Activated CD4-positive, alpha-beta T cell treated with anti-CD3 and anti-CD28 coated beads, Interleukin-2, amount 50 U/mL, for 1 hour (primary cell): ENCODE results near the gene SMIM41.
"Not testable (repeated sequence)": the region's sequence is repeated elsewhere in the genome, so short reads cannot be mapped to it uniquely, and the experiment has no call there.

Experiments used
- DNase-seq: peaks from one replicate; pipeline ENCODE4 v3.0.0-alpha.2; 2020

Gene SMIM41

DNA sequence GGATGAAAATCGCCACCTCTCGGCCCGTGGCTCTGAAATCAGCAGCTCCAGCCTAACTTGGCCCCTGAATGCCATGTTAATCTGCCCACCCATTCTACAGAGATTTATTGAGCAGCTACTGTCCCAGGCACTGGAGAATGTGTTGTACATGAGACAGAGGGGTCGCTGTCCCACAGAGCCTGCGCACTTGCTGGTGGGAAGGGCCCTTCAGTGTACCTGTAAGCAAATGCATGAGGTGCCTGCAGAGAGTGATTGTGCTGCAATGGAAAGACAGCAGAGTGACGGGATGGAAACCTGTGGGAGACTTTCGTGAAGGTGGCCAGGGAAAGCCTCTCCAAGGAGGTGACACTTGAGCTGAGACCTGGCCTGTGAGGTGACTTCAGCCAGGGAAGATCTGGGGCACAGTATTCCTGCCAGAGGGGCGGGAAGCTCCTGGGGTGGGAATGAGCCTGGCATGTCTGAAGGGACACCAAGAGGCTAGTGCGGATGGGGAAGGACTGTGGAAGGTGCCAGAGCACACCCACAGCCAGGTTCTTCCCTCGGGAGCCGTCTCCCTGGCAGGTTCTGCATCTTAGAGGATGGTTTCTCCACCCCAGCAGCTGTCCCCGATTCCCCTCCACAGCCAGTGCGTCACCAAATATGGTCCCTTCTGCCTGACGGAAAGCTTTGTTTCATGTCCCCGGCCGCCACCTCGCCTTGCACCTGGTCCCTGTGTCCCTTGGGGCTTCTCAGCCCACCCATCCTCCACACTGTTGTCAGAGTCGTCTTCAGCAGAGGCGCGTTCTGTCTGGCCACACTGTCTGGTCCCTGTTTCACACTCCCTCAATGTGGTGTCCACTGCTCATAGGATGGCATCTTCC, 8.7 kb downstream of the SMIM41 start:
- DNase-seq, result no peak

DNA sequence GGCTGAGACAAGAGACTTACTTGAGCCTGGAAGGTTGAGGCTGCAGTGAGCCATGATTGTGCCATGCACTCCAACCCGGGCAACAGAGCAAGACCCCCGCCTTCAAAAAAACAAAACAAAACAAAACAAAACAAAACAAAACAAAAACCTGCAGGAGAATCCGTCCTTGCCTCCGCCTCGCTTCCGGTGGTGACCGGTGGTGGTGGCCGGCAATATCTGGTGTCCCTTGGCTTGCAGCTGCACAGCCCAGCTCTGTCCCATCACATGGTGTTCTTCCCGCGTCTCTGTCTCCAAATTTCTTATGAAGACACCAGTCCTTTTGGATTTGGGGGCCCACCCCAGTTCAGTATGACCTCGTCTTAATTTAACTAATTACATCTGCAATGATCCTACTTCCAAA, 10.0 kb downstream of the SMIM41 start:
- no peak for DNase-seq

DNA sequence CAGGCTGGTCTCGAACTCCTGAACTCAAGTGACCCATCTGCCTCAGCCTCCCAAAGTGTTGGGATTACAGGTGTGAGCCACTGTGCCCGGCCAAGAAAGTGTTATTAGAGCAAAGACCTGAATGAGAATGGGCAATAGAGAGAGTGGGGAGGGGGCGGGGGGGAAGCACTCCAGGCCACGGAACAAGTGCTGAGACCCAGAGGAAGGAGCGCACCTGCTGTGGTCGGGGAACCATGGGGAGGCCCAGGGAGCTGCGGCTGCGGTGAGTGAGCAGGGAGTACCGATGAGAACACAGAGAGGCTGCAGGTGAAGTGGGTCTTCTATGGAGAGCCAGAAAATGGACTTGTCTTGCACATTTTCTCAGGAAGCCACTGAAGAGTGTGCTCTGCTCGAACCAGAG, 10.8 kb downstream of the SMIM41 start:
- no peak for DNase-seq

DNA sequence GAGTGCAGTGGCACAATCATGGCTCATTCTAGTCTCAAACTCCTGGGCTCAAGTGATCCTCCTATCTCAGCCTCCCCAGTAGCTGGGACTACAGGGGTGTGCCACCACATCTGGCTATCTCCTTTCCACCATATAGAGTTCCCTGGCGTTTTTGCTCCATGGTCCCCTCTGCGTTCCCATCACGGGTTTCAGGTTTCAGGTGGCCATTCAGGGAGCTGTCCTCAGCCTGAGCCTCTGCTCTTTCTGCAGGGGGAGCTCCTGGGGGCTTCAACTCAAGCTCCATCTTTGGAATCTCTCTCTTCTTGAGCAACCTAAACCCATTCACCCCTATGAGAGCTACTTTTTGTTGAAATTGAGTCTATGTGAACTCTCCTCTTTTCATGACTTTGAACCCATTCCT, 11.6 kb downstream of the SMIM41 start:
- DNase-seq, result no peak

DNA sequence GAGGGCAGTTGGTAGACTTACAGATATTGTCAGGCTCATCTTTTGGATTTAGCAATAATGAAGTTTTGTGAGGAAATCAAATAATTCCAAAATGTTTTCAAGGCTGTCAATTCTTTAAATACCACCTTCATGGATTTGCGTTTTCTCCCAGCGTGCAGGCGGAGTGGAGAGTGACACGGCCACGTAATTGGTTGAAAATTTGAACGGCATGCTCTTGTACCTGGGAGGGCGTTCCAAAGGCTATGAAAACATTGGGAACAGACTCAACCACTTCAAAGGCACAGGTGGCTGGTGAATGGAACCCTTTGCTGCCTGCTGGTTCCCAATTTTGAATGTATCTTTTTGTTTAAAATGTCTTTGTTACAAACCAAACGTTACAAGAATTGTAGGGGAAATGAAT, 12.4 kb downstream of the SMIM41 start:
- no peak for DNase-seq

DNA sequence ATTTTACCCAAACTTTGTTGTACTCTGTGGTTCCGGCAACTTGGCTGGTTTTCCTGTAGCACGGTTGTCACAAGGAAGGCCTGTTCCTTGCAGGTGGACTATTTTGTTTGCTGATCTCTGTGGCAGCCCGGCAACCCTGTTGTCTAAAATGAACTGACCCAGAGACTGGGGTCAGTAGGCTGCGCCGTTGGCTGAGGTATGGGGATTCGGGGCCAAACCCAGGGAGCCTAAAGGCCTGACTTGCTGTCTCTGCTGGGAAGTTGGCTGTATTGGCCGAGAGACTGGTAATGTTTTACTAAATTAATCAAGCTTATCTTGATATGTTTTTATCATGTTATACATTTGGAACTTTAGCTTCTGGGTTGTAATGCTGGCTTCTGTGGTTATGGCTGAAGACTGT, 13.8 kb downstream of the SMIM41 start:
- DNase-seq, result no peak

DNA sequence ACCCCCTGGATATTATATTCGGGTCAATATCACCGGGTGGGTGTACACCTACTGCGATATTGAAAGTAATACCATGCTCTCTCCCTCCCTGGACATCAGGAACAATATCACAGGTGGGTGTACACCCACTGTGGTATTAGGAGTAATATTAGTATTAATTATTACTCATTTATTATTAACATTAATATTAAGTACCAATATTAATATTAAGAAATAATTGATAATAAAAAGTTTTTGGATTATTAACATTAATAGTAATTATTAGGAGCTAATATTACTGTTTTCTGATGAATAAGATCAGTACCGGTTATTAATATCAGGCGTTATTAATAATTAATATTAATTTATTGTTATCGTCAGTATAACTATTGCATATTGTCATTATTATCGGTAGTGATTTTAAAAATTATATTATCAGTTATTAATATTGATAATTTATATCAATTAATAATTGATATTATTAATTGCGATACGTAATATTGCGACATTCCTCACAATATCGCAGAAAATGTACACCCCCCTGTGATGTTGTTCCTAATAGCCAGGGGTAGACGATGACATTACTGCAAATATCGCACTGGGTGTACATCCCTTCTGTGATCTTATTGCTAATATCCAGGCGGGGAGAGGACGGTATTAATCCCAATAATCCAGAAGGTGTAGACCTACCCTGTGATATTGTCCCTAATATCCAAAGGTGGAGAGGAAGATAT, 17.0 kb downstream of the SMIM41 start:
- no peak for DNase-seq

DNA sequence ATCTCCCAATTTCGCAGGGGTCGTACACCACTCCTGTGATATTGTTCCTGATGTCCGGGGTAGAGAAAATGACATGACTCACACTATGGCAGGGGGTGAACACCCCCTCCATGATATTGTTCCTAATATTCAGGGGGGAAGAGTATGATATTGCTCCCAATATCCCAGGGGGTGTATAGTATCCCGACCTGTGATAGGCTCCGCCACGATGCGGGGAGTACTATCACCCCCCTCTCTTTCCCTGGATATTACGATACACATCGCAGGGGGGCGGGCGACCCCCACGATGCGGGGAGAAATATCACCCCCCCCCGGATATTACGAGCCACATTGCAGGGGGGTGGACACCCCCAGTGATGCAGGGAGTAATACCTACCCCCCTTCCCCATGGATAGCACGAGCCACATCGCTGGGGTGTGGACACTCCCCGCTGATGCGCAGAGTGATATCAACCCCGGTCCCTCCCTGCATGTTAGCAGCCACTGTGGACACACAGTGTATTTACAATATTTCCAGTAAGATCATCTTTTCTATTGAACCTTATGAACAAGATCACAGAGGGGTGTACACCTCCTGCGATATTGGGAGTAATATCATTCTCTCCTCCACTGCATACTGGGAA, 17.7 kb downstream of the SMIM41 start:
- no peak for DNase-seq

DNA sequence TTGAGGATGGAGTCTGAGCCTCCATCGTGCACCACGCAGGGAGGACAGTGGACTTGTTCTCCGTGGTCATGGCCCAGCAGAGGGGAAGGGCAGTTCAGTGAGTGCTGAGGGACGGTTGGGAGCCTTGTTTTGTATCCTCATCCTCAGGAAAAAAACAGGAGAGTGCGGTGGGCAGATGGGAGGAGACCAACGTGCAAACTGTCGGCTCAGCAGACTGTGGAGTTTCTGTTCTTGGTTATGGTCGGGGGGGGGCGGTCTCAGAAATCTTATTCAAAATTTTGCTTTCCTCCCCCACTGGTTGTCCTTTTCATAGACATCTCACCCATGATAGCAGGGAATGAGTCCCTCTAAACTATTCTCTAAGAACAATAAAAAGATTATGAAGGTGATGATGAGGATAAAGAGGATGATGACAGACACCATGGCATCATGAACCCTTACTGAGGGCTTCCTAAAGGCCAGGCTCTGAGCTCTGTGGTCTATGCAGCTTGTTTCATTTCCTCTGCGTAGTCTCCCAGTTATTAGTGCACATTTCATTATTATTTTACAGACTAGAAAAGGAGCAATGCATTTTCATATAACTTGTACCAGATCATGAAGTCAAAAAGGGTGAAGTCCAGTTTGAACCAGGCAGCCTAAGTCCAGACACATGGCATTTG, 25.1 kb downstream of the SMIM41 start:
- not testable (repeated sequence) for DNase-seq

DNA sequence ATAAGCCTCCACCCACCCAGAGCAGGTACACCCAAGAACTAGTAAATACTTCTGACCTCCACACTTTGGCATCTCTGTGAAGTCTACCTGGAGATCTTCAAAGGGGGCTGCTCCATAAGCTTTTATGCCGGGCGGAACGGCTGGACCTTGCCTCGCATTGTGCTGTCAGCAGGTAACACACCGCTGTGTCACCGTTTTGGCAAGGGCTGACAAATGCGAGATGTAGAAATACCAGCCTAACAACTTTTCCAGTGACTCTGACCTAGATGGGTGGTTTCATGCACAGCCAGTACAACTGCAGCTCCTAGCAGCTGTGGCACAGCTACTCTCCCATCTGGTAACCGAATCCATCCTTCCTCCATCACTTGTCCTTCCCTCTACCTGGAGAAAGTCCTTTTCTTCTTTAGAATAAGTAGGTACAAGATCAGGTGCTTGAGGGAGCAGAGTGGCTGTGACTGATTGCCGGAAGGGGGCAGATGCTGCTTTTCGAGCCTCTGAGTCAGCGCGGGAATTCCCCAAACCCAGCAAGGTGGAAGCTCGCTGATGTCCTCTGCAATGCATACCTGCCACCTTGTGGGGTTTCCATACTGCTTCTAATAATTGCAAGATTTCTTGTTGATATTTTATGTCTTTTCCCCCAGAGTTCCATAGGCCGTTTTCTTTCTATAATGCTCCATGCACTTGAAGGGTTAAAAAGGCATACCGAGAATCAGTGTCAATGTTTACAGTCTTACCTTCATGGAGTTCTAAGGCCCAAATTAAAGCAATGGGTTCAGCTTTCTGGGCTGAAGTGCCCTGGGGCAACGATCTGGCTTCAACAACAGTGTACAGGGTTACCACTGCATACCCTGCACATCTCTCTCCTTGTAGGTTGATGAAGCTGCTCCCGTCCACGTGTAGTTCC, 37.0 kb downstream of the SMIM41 start:
- peak; percentile 60 for DNase-seq

DNA sequence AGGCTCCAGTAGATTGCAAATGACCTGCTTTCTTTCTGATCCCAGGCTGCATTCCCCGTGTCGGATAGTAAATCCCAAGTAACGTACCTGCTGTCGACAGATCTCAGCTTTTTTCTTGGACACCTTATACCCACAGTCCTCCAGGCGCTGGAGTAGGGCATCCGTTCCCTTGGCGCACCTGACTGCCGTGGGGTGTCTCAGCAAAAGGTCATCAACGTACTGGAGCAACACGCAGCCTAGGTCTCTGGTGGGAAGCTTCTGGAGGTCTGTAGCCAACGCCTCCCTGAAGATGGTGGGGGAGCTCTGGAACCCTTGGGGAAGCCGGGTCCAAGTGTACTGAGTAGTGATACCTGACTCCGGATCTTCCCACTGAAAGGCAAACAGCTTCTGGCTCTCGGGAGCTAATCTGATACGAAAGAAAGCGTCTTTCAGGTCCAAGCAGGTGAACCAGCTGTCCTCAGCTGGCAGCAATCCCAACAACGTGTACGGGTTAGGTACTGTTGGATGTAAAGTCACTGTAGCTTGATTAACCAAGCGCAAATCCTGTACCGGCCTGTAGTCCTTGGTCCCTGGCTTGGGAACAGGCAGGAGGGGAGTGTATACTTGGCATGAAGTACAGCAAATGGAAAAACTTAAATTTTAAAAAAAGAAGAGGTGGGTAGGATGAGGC, 38.4 kb downstream of the SMIM41 start:
- DNase-seq, result not testable (repeated sequence)

DNA sequence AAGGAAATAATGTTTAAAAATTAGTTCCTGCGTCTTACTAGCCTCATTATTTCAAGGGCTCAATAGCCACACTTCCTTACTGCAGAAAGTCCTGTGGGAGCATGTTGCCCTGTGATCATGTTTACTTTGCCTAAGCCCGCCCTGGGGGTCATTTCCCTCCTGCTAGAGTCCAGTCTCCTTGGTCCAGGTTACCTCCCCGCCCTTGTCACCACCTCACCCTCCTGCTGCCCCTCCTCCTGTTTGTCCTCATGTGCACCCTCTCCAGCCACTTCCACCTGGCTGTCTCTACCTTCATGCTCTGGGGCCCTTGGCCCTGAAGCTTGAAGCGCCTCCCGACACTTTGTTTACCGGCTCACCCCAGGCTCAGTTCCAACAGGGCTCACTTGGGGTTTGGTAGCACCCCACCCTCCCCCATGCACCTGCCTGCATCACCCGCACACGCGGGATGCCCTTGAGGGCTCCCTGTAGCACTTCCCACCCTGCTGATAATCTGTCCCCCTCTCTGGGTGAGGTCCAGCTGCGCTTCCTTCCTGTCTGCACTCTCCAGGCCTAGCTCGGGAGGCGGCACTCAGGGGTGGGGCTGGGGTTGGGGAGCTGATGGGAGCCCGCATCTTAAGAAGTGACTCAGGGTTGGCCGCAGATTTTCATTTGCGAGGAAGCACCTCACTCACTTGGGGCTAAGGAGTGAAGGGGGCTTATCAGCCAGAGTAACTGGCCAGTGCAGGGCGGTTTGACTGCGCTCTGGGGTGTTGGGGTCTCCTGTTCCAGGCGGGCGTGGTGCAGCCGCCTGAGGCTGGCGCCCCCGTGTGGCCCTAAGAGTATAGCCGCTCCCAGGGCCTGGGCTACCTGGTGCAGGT, 40.1 kb downstream of the SMIM41 start:
- DNase-seq, result peak; percentile 30

DNA sequence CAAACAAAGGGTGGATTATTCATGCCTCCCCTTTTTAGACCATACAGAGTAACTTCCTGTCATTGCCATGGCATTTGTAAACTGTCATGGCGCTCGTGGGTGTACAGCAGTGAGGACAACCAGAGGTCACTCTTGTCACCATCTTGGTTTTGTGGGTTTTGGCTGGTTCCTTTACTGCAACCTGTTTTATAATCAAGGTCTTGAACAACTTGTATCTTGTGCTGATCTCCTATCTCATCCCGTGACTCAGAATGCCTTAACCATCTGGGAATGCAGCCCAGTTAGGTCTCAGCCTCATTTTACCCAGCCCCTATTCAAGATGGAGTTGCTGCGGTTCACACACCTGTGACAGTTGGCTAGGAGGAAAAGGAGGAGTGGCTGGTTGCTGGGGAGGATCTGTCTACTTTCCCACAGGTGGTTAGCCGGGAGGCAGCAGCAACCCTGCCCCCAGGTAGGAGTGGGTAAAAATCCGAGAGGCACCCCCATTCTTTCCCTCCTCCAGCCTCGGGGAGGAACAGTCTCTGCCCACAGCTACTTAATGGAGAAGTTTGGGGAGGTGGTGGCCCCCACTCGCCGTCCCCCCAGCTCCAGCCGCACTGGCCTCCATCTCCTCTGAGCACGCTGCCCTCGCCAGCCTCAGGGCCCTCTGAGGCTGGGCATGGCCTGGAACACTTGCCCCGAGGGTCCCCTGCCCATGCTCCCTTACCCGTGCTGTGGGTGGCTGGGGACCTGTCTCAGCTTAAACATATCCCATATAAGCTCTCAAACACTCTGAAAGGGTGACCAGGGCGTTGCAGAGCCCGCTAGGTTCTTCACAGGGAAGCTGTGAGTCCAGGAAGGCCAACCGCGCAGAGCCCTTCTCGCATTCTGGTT, 41.7 kb downstream of the SMIM41 start:
- no peak for DNase-seq

DNA sequence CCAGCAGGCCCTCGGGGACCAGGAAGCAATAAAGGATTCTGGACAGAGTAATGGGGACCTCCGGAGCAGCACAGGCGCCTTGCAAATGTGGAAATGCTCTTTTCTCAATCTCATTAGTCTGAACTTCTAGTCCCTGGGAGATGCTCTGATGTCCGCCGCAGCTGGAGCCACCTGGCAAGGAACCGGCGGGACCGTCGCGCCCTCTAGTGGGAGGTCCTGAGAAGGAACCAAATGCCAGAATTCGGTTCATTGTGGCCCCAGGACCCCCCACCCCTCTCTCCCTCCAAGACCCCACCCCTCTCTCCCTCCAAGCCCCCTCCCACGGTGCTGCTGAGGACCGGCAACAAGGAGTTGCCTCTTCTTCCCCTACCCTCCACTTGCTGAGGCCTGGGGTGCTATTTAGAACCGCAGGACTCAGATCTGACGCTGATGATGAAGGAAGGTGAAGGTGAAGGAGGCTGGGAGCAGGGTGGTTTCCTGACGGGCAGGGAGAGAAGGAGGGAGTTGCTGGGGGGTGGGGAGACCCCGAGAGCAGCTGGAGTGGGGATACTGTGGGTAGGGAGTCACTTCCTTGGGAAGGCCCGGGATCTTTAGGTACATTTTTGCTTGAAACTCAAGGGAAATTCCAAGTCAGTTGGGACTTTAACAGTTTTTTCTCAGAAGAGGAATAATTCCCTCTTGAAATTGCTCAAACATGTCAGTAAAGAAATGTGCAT, 42.5 kb downstream of the SMIM41 start:
- peak; percentile 68 for DNase-seq

DNA sequence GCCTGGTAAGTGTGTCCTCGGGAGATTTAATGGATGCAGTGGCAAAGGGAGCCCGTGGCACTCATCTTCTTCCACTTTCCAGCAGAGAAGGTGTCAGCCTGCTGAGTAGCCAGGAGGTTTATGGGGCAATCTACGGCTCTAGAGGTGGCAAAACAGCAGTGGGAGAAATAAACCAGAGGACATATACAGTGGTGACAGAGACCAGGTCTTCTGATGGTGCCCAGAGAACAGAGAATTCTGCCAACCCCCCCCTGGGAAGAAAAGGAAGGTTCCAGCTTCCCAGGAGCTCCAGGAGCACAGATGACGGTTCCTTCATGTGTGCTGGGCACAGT, 43.0 kb downstream of the SMIM41 start:
- no peak for DNase-seq

DNA sequence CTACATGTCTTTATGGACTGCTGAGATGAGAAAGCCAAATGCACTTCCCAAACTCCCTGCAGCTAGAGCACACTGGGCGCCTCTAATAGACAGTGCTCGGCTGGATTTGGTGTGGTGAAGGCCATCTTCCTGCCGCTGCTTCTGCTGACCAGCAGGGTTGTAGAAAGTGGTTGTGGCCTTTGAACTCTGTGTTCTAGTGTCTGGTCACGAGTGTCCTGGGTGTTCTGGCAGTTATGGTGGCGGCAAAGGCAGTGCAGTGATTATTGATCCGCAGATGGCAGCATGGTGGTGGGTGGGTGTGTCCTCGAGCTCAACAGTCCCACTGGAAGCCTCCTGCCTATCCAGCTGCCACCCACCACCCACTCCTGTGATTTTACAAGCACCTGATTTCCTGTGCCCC, 43.4 kb downstream of the SMIM41 start:
- no peak for DNase-seq

DNA sequence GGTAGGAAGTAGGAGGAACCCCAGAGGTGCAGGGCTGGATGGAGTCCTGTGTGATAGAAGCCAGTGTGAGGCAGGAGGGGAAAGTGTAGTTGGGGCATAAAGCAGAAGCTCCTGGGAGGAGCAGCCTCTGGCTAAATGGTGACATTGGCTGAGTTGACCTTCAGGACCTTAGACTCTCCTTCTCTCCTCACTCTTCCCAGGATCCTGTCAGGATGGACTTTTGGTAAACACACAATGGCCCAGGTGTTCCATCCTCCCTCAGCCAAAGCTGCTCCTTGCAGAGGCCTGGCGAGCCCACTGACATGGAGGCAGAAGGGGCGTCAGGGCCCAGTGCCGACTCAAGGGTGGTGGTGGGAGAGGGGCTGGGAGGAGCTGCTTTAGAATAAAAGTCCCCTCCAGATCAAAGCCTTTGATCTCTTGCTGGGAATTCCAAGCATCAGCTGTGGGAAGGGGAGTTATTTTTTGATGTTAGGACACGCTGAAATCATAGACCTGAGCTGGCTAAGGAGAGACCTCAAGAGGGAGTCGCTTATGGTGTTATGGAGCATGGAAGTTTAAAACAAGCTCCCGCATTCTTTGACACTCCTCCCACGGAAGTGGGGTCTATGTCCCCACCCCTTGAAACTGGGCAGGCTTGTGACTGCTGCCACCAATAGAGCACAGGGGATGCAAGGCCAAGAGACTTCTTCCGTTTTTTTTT, 44.1 kb downstream of the SMIM41 start:
- no peak for DNase-seq

DNA sequence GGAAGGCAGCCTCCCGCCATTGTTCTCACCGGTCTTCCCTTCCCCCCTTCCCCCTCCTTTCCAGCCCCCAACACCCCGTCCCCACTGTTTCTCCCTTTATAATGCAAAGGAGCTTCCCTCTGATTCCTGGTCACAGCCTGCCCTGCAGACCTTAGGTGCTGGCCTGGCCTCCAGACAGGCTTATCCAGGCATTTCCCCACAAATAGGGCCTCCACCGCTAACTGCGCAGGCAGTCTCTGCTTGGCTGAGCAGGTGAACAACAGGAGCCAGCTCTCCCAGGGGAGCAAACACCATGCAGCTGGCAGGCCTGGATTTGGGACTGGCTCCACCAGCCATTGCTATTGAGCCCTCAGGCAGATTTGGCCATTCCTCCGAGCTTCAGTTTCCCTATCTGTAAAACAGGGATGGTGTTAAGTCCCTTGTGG, 46.0 kb downstream of the SMIM41 start:
- DNase-seq, result no peak
